Astrocyte of the hippocampus (primary cell): ENCODE measurements around the gene ATP6V0C.
"Not testable (repeated sequence)": the region's sequence is repeated elsewhere in the genome, so short reads cannot be mapped to it uniquely, and the experiment has no call there.

ENCODE experiments used
- DNase-seq: peaks from one replicate; pipeline ENCODE4 v3.0.0; 2011; ENCODE audit warnings: low read depth, low spot score

ATP6V0C gene

GRCh38 chr16:2474877-2475412, 38.8 kb upstream of the ATP6V0C start, which contains the start of gene TBC1D24:
TBC1D24 (plus strand) TSS chr16:2475127; CDS start chr16:2496149, 21,022 bp downstream.
- DNase-seq, result peak; percentile 95

GRCh38 chr16:2475413-2476344, 38.1 kb upstream of the ATP6V0C start:
- DNase-seq, result peak; percentile 32

- no peak for DNase-seq
Measured at GRCh38 chr16:2476345-2476720, 37.4 kb upstream of the ATP6V0C start.

GRCh38 chr16:2476741-2477140, 37.0 kb upstream of the ATP6V0C start:
- no peak for DNase-seq

- DNase-seq, result no peak
Measured at GRCh38 chr16:2477327-2477726, 36.4 kb upstream of the ATP6V0C start.

- DNase-seq, result no peak
Measured at GRCh38 chr16:2478279-2478678, 35.5 kb upstream of the ATP6V0C start.

- DNase-seq, result not testable (repeated sequence)
Measured at GRCh38 chr16:2479996-2480395, 33.8 kb upstream of the ATP6V0C start.

- DNase-seq, result no peak
Measured at GRCh38 chr16:2480948-2481347, 32.8 kb upstream of the ATP6V0C start.

- DNase-seq, result peak; percentile 43
Measured at GRCh38 chr16:2481676-2482075, 32.1 kb upstream of the ATP6V0C start.

- DNase-seq, result no peak
Measured at GRCh38 chr16:2482249-2482648, 31.5 kb upstream of the ATP6V0C start.

- DNase-seq, result no peak
Measured at GRCh38 chr16:2482708-2483534, 30.8 kb upstream of the ATP6V0C start.

GRCh38 chr16:2483939-2484897, 29.5 kb upstream of the ATP6V0C start:
- DNase-seq, result no peak

- DNase-seq, result no peak
Measured at GRCh38 chr16:2484898-2485508, 28.7 kb upstream of the ATP6V0C start.

GRCh38 chr16:2485811-2486507, 27.8 kb upstream of the ATP6V0C start:
- DNase-seq, result no peak

GRCh38 chr16:2486645-2487516, 26.9 kb upstream of the ATP6V0C start:
- peak; percentile 64 for DNase-seq

GRCh38 chr16:2487517-2487842, 26.3 kb upstream of the ATP6V0C start:
- no peak for DNase-seq

- DNase-seq, result no peak
Measured at GRCh38 chr16:2487903-2488531, 25.7 kb upstream of the ATP6V0C start.

GRCh38 chr16:2489581-2489980, 24.2 kb upstream of the ATP6V0C start:
- DNase-seq, result no peak
